Measurements from ENCODE around the gene FARS2. TPM values are rescaled to one million over a fixed set of nuclear protein-coding genes. Genes with fewer than 3 reads are reported as not detected.

The FARS2 gene
- total and polyA plus RNA-seq, 2 donors (not counting 1 experiment from before 2014, with no cell fraction given) = 11.0 to 18.5 TPM

- Histone ChIP-seq H3K4me3 (replicated peaks in 1 of 4; ENCODE audit: control extremely low read depth in 1 of 4, insufficient read depth in 1 of 4, low read depth in 3 of 4, low read length in 4 of 4) (no peak overlapping the region), H3K27me3 (ENCODE audit: control insufficient read depth, insufficient read depth, low read length) (no peaks in the 10 kb centered on the region), H3K27ac (ENCODE audit: insufficient read depth, low read length) (no peak overlapping the region), H3K9ac (ENCODE audit: insufficient read depth, low read length) (no peak overlapping the region), H4K20me1 (ENCODE audit: control insufficient read depth, extremely low read depth, insufficient read depth, low read length) (no peaks in the 10 kb centered on the region), H2AFZ (ENCODE audit: low read length) (no peak overlapping the region), H3K4me1 (ENCODE audit: control insufficient read depth, extremely low read depth, insufficient read depth, low read length) (no peaks in the 10 kb centered on the region), H3K79me2 (ENCODE audit: control insufficient read depth, insufficient read depth, low read length) (no peaks in the 10 kb centered on the region), H3K4me2 (ENCODE audit: extremely low read depth, insufficient read depth, low read length) (no peak overlapping the region), H3K36me3 (ENCODE audit: control insufficient read depth, insufficient read depth, low read length) (no peaks in the 10 kb centered on the region), H3K9me3 (ENCODE audit: control insufficient read depth, insufficient read depth, low read depth, low read length) (no peaks in the 10 kb centered on the region)
- TF ChIP-seq CTCF (conservative IDR thresholded peaks at IDR 0.05 in 1 of 2, IDR thresholded peaks at IDR 0.05 in 1 of 2; ENCODE audit: low read depth in 1 of 2, low read length in 2 of 2) (no peak), EZH2 (IDR thresholded peaks at IDR 0.05; ENCODE audit: low read length, missing control alignments) (no peak)
- DNase-seq (ENCODE audit: low read depth in 2 of 2) = no peak
These were observed 326.3 kb downstream of the FARS2 start for GRCh38 chr6:5587648-5588047.

GRCh38 chr6:5589422-5590141 lies 328.3 kb downstream of the FARS2 start:
- no peaks in the 10 kb centered on the region for H3K79me2 ChIP-seq (ENCODE audit: control insufficient read depth, insufficient read depth, low read length)
- DNase-seq (ENCODE audit: low read depth in 2 of 2) = no peak
- no peaks in the 10 kb centered on the region for H3K4me1 ChIP-seq (ENCODE audit: control insufficient read depth, extremely low read depth, insufficient read depth, low read length)
- no peak overlapping the region for H3K4me3 ChIP-seq (replicated peaks in 1 of 4; ENCODE audit: control extremely low read depth in 1 of 4, insufficient read depth in 1 of 4, low read depth in 3 of 4, low read length in 4 of 4)
- H3K36me3 ChIP-seq (ENCODE audit: control insufficient read depth, insufficient read depth, low read length) = no peaks in the 10 kb centered on the region
- no peak overlapping the region for H3K4me2 ChIP-seq (ENCODE audit: extremely low read depth, insufficient read depth, low read length)
- no peak overlapping the region for H2AFZ ChIP-seq (ENCODE audit: low read length)
- H3K27me3 ChIP-seq (ENCODE audit: control insufficient read depth, insufficient read depth, low read length) = no peaks in the 10 kb centered on the region
- H3K9me3 ChIP-seq (ENCODE audit: control insufficient read depth, insufficient read depth, low read depth, low read length) = no peaks in the 10 kb centered on the region
- H3K9ac ChIP-seq (ENCODE audit: insufficient read depth, low read length) = no peak overlapping the region
- TF ChIP-seq CTCF (conservative IDR thresholded peaks at IDR 0.05 in 1 of 2, IDR thresholded peaks at IDR 0.05 in 1 of 2; ENCODE audit: low read depth in 1 of 2, low read length in 2 of 2) (no peak), EZH2 (IDR thresholded peaks at IDR 0.05; ENCODE audit: low read length, missing control alignments) (no peak)
- no peaks in the 10 kb centered on the region for H4K20me1 ChIP-seq (ENCODE audit: control insufficient read depth, extremely low read depth, insufficient read depth, low read length)
- H3K27ac ChIP-seq (ENCODE audit: insufficient read depth, low read length) = no peak overlapping the region

- H3K27me3 ChIP-seq (ENCODE audit: control insufficient read depth, insufficient read depth, low read length) = no peaks in the 10 kb centered on the region
- H3K4me2 ChIP-seq (ENCODE audit: extremely low read depth, insufficient read depth, low read length) = no peak overlapping the region
- H2AFZ ChIP-seq (ENCODE audit: low read length) = no peak overlapping the region
- H3K27ac ChIP-seq (ENCODE audit: insufficient read depth, low read length) = no peak overlapping the region
- no peak for DNase-seq (ENCODE audit: low read depth in 2 of 2)
- no peaks in the 10 kb centered on the region for H3K4me1 ChIP-seq (ENCODE audit: control insufficient read depth, extremely low read depth, insufficient read depth, low read length)
- no peak overlapping the region for H3K4me3 ChIP-seq (replicated peaks in 1 of 4; ENCODE audit: control extremely low read depth in 1 of 4, insufficient read depth in 1 of 4, low read depth in 3 of 4, low read length in 4 of 4)
- no peaks in the 10 kb centered on the region for H3K79me2 ChIP-seq (ENCODE audit: control insufficient read depth, insufficient read depth, low read length)
- H4K20me1 ChIP-seq (ENCODE audit: control insufficient read depth, extremely low read depth, insufficient read depth, low read length) = no peaks in the 10 kb centered on the region
- no peaks in the 10 kb centered on the region for H3K9me3 ChIP-seq (ENCODE audit: control insufficient read depth, insufficient read depth, low read depth, low read length)
- TF ChIP-seq CTCF (conservative IDR thresholded peaks at IDR 0.05 in 1 of 2, IDR thresholded peaks at IDR 0.05 in 1 of 2; ENCODE audit: low read depth in 1 of 2, low read length in 2 of 2) = no peak
- TF ChIP-seq EZH2 (IDR thresholded peaks at IDR 0.05; ENCODE audit: low read length, missing control alignments) = no peak
- no peaks in the 10 kb centered on the region for H3K36me3 ChIP-seq (ENCODE audit: control insufficient read depth, insufficient read depth, low read length)
- H3K9ac ChIP-seq (ENCODE audit: insufficient read depth, low read length) = no peak overlapping the region
These were observed 328.9 kb downstream of the FARS2 start for GRCh38 chr6:5590187-5590586.

All from fibroblast of lung (primary cell).